HFF-Myc (cell line): ENCODE data around the gene SLC8A3.

ENCODE experiments used
- DNase-seq: peaks from one replicate; pipeline ENCODE4 v3.0.0-alpha.2; 2011; ENCODE audit warnings: low read depth; ENCODE audit errors: extremely low read depth
- H3K4me3 ChIP-seq: replicated peaks from 2 replicates; pipeline ENCODE4 v1.5.1; 2011; ENCODE audit warnings: low read depth, mild to moderate bottlenecking, control low read depth, low read length
- CTCF ChIP-seq: IDR thresholded peaks from 2 replicates; pipeline ENCODE4 v1.5.1; 2012; ENCODE audit warnings: mild to moderate bottlenecking, low read depth, low read length, control low read depth; ENCODE audit errors: missing control alignments

The SLC8A3 gene

GRCh38 chr14:70045844-70046535, 142.8 kb downstream of the SLC8A3 start:
- DNase-seq: no peak
- H3K4me3 ChIP-seq: no peak overlapping the region
- TF ChIP-seq CTCF: peak; percentile 65

GRCh38 chr14:70045310-70045709, 143.4 kb downstream of the SLC8A3 start:
- DNase-seq: no peak
- no peak overlapping the region for H3K4me3 ChIP-seq
- TF ChIP-seq CTCF: no peak

- no peak for TF ChIP-seq CTCF
- DNase-seq: no peak
- H3K4me3 ChIP-seq: no peak overlapping the region
Measured at GRCh38 chr14:70043001-70043400, 145.8 kb downstream of the SLC8A3 start.

GRCh38 chr14:70036665-70037064, 152.1 kb downstream of the SLC8A3 start:
- TF ChIP-seq CTCF: no peak
- H3K4me3 ChIP-seq: no peak overlapping the region
- DNase-seq: no peak

- DNase-seq: no peak
- no peak for TF ChIP-seq CTCF
- H3K4me3 ChIP-seq: no peak overlapping the region
Measured at GRCh38 chr14:70034257-70034656, 154.5 kb downstream of the SLC8A3 start.

- no peak for DNase-seq
- TF ChIP-seq CTCF: no peak
- no peak overlapping the region for H3K4me3 ChIP-seq
Measured at GRCh38 chr14:70033561-70033960, 155.2 kb downstream of the SLC8A3 start.

- TF ChIP-seq CTCF: no peak
- H3K4me3 ChIP-seq: no peak overlapping the region
- DNase-seq: no peak
Measured at GRCh38 chr14:70033116-70033515, 155.6 kb downstream of the SLC8A3 start.
